OCI-LY3 (cell line): ENCODE results near the gene NAB2.

Experiments used
- H2AFZ ChIP-seq: fragments of 200-600, 300-600 bp; shearing (Covaris generic); 2 replicates; pipeline ENCODE4 v1.6.0; 2014; ENCODE audit warnings: antibody characterized with exemption, low read depth, low read length
- H3K27ac ChIP-seq: fragments of 200-600, 300-600 bp; sonication (generic); 2 replicates; pipeline ENCODE4 v1.5.1; 2014; ENCODE audit warnings: mild to moderate bottlenecking, low read length, moderate library complexity, mixed read lengths
- H3K27me3 ChIP-seq: fragments of 200-600, 300-600 bp; sonication (generic); 2 replicates; pipeline ENCODE4 v1.6.1; 2014; ENCODE audit warnings: low read depth, low read length, mixed read lengths
- H3K36me3 ChIP-seq: fragments of 200-600, 300-600 bp; sonication (generic); replicated peaks from 2 replicates; pipeline ENCODE3; 2014; ENCODE audit warnings: low read depth, low read length, mixed read lengths
- H3K4me1 ChIP-seq: fragments of 300-600, 200-600 bp; sonication (generic); 2 replicates; pipeline ENCODE4 v1.6.1; 2014; ENCODE audit warnings: low read length, mixed read lengths
- H3K4me2 ChIP-seq: fragments of 200-600, 300-600 bp; sonication (generic); 2 replicates; pipeline ENCODE4 v1.6.1; 2014; ENCODE audit warnings: low read length, mixed read lengths
- H3K4me3 ChIP-seq: fragments of 300-600, 200-600 bp; sonication (generic); 2 replicates; pipeline ENCODE4 v1.5.1; 2014; ENCODE audit warnings: antibody characterized with exemption, mild to moderate bottlenecking, low read length, moderate library complexity
- H3K79me2 ChIP-seq: fragments of 300-600, 200-600 bp; shearing (Covaris generic); 2 replicates; pipeline ENCODE4 v1.6.1; 2014; ENCODE audit warnings: mild to moderate bottlenecking, low read length, mixed read lengths
- H3K9ac ChIP-seq: fragments of 300-600, 200-600 bp; shearing (Covaris generic); 2 replicates; pipeline ENCODE4 v1.6.0; 2014; ENCODE audit warnings: mild to moderate bottlenecking, low read length, moderate library complexity
- H3K9me3 ChIP-seq: fragments of 200-600, 300-600 bp; shearing (Covaris generic); 2 replicates; pipeline ENCODE4 v1.6.1; 2014; ENCODE audit warnings: low read length, mixed read lengths; ENCODE audit not compliant: insufficient read depth
- H4K20me1 ChIP-seq: fragments of 200-600, 300-600 bp; sonication (generic); 2 replicates; pipeline ENCODE4 v1.6.1; 2016; ENCODE audit warnings: low read length, mixed read lengths; ENCODE audit not compliant: insufficient read depth
- EZH2phosphoT487 ChIP-seq: fragments of 200-600 bp; shearing (Covaris generic); IDR thresholded peaks from 2 replicates; pipeline ENCODE4 v1.6.1; 2018; ENCODE audit warnings: antibody characterized with exemption, mixed run types, low read depth
- TF ChIP-seq, protein P1 (sequence below): fragments of 200-600, 300-600 bp; sonication (generic); IDR thresholded peaks from 2 replicates; pipeline ENCODE4 v1.5.1; 2014; ENCODE audit warnings: antibody characterized with exemption, low read length, low read depth

Gene NAB2

DNA sequence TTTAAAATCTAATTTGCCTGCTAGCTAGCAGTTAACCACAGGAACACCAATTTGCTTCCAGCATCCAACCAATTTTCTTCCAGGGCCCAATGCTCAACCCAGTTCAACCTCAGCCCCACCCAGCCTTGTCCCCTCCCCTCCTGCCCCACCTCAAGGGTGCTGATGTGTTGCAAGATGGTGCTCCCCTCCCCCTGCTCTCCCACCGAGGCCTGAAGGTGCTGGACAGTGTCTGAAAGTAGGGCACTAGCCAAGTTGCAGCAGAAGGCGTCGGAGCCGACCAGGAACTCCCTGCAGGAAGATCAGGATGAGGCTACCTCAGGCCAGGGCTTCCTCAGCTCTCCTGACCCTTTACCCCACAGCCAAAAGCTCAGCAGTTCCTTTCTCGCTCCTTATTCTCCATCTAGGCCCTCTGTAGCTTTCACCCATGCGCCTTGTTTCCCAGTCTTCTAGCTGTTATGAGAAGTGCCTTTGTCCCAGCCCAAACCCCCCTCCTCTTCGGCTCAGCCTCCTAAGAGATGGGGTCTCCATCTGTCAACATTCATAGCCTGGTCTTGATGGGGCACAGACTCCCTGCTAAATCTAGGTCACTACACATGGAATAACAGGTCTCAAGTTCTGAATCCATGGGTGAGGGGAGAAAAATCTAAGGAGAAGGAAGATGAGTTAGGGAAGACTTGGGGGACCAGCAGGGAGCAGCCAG, 18.7 kb downstream of the NAB2 start:
- H3K4me3 ChIP-seq, result no peak overlapping the region
- H3K4me1 ChIP-seq, result peaks cover 12% of the 10 kb centered on the region

DNA sequence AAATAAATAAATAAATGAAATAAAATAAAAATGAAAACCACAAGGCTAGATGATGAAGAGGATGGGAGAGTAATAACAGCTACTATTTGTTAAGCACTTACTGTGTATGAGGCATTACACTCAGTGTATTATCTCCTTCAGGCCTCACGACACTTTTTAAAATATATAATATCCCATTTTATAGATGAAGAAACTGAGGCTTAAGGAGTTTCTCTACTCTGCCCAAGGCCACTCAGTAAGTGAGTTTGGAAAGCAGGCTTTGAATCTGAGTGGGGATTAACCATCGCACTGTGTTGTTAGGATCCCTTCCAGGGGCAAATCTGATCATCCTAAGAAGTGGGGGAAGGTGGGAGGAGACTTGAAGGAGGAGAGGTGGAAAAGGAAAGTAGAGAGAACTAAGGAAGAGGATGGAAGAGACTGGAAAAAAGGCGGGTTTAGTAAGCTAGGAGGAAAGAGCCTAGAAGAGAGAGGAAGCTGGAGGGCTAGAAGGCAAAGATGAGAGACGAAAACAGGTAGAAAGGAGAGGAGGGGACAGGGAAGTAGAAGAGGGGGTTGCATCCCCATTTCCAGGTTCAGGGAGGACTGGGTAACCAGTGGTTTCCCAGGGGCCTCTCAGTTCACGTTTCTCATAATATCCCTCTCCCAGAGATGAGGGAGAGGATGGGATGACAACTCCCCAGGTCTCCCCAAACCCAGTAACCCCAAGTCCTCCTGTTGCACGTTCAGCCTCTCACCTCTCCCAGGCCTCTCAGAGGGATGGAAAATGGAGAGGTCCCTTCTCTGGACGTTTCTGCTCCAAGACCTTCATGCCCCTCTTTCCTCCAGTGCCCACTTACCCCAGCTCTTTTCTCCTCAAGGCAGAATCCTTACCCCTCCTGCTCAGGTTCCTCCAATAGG, 20.5 kb downstream of the NAB2 start:
- peak overlapping the region; percentile 99 for H3K9ac ChIP-seq
- H3K27ac ChIP-seq, result peak overlapping the region; percentile 96
- H3K4me3 ChIP-seq, result peak overlapping the region; percentile 88
- H2AFZ ChIP-seq, result no peak overlapping the region
- H4K20me1 ChIP-seq, result peaks cover 35% of the 10 kb centered on the region
- no peak for TF ChIP-seq EZH2phosphoT487
- TF ChIP-seq, protein P1, sequence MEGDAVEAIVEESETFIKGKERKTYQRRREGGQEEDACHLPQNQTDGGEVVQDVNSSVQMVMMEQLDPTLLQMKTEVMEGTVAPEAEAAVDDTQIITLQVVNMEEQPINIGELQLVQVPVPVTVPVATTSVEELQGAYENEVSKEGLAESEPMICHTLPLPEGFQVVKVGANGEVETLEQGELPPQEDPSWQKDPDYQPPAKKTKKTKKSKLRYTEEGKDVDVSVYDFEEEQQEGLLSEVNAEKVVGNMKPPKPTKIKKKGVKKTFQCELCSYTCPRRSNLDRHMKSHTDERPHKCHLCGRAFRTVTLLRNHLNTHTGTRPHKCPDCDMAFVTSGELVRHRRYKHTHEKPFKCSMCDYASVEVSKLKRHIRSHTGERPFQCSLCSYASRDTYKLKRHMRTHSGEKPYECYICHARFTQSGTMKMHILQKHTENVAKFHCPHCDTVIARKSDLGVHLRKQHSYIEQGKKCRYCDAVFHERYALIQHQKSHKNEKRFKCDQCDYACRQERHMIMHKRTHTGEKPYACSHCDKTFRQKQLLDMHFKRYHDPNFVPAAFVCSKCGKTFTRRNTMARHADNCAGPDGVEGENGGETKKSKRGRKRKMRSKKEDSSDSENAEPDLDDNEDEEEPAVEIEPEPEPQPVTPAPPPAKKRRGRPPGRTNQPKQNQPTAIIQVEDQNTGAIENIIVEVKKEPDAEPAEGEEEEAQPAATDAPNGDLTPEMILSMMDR, result no peak
- H3K9me3 ChIP-seq, result no peaks in the 10 kb centered on the region
- peaks cover 15% of the 10 kb centered on the region for H3K4me1 ChIP-seq
- peaks cover 52% of the 10 kb centered on the region for H3K36me3 ChIP-seq
- H3K79me2 ChIP-seq, result peaks cover 59% of the 10 kb centered on the region
- H3K4me2 ChIP-seq, result peak overlapping the region; percentile 96
- H3K27me3 ChIP-seq, result no peaks in the 10 kb centered on the region

More for the DNA sequence above, 18.7 kb downstream of the NAB2 start:
- Histone ChIP-seq H3K36me3 (peaks cover 62% of the 10 kb centered on the region), H4K20me1 (peaks cover 35% of the 10 kb centered on the region), H2AFZ (no peak overlapping the region), H3K4me2 (no peak overlapping the region), H3K9ac (no peak overlapping the region), H3K27ac (no peak overlapping the region), H3K79me2 (peaks cover 59% of the 10 kb centered on the region), H3K9me3 (no peaks in the 10 kb centered on the region), H3K27me3 (no peaks in the 10 kb centered on the region)
- TF ChIP-seq, protein P1, result no peak
- TF ChIP-seq EZH2phosphoT487, result no peak

DNA sequence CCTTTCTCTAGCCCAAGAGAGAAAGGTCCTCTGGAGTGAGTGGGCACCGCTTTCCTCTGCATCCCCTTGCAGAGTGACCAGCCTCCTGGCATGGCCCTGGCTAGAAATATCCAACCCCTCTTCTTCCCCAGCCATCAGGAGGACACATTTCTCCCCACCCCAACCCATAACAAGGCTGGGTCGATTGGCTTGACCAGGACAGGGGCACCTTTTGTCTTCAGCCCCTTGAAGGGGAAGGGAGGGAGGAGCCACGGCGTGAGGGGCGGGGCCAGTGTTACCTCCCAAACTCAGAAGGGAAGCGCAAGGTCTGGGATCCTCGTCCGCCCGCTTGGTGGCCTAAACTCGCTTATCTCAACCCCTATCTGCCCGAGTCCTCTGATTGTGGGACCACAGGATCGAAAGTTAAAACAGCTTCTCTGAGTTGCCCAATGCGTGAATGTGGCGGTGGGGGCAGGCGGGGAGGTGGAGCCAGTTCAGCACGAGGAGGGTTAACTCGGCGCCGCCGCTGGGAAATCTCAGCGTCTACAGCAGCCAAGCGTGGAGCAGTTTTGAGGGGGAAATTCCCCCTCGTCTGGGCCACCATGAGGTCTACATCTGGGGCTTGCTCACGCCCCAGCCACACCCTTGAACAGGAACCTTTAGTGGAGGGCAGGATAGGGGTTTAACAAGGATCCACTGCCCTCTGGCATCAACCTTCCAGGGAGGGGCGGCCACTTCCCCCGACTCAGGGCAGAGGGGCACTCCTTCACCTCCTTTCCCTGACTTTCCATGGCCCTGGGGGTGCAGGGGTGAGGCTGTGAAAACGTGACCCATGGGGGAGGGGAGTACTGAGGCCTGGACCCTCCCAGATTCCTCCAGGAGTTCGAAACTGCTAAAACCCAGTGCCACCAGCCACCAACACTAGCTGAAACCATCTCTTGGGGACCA, 21.5 kb downstream of the NAB2 start:
- Histone ChIP-seq H3K27me3 (no peaks in the 10 kb centered on the region), H3K27ac (peak overlapping the region; percentile 96), H3K4me1 (peaks cover 15% of the 10 kb centered on the region), H3K9me3 (no peaks in the 10 kb centered on the region), H4K20me1 (peaks cover 33% of the 10 kb centered on the region), H3K79me2 (peaks cover 59% of the 10 kb centered on the region), H3K4me2 (peak overlapping the region; percentile 96), H3K4me3 (peak overlapping the region; percentile 88), H3K9ac (peak overlapping the region; percentile 99), H3K36me3 (peaks cover 43% of the 10 kb centered on the region), H2AFZ (no peak overlapping the region)
- no peak for TF ChIP-seq EZH2phosphoT487
- TF ChIP-seq, protein P1, result 0 out of 2 replicates have a peak, but pooled peaks have one; percentile 8
